ENCODE data around the gene PLXND1. TPM values are rescaled to one million over a fixed set of nuclear protein-coding genes. Genes with fewer than 3 reads are reported as not detected.

Gene PLXND1
- total RNA-seq, 1 donor from 2014 or later: 1,753 TPM

- Mint-ChIP-seq H3K4me3 (ENCODE audit: unreplicated experiment) (peak overlapping the region; percentile 58), H3K36me3 (ENCODE audit: low read depth, unreplicated experiment) (peaks cover 50% of the 10 kb centered on the region), H3K4me1 (ENCODE audit: unreplicated experiment) (peaks cover 47% of the 10 kb centered on the region), H3K27ac (ENCODE audit: unreplicated experiment) (peak overlapping the region; percentile 69), H3K27me3 (ENCODE audit: unreplicated experiment) (peaks cover 64% of the 10 kb centered on the region), H3K9me3 (ENCODE audit: unreplicated experiment) (no peaks in the 10 kb centered on the region)
- no peak for TF ChIP-seq CTCF (IDR thresholded peaks at IDR 0.05; ENCODE audit: unreplicated experiment)
- no peak for DNase-seq (ENCODE audit: low spot score)
These were observed 53.3 kb downstream of the PLXND1 start for GRCh38 chr3:129553171-129553570.

- DNase-seq (ENCODE audit: low spot score): no peak
- H3K4me1 Mint-ChIP-seq (ENCODE audit: unreplicated experiment): peaks cover 41% of the 10 kb centered on the region
- H3K27me3 Mint-ChIP-seq (ENCODE audit: unreplicated experiment): peaks cover 61% of the 10 kb centered on the region
- peak overlapping the region; percentile 58 for H3K4me3 Mint-ChIP-seq (ENCODE audit: unreplicated experiment)
- H3K27ac Mint-ChIP-seq (ENCODE audit: unreplicated experiment): peak overlapping the region; percentile 69
- H3K36me3 Mint-ChIP-seq (ENCODE audit: low read depth, unreplicated experiment): peaks cover 44% of the 10 kb centered on the region
- TF ChIP-seq CTCF (IDR thresholded peaks at IDR 0.05; ENCODE audit: unreplicated experiment): no peak
- H3K9me3 Mint-ChIP-seq (ENCODE audit: unreplicated experiment): no peaks in the 10 kb centered on the region
These were observed 54.0 kb downstream of the PLXND1 start for GRCh38 chr3:129552287-129553050.

- H3K4me1 Mint-ChIP-seq (ENCODE audit: unreplicated experiment): peaks cover 40% of the 10 kb centered on the region
- peaks cover 54% of the 10 kb centered on the region for H3K27me3 Mint-ChIP-seq (ENCODE audit: unreplicated experiment)
- no peak overlapping the region for H3K4me3 Mint-ChIP-seq (ENCODE audit: unreplicated experiment)
- H3K36me3 Mint-ChIP-seq (ENCODE audit: low read depth, unreplicated experiment): peaks cover 31% of the 10 kb centered on the region
- peak overlapping the region; percentile 70 for H3K27ac Mint-ChIP-seq (ENCODE audit: unreplicated experiment)
- DNase-seq (ENCODE audit: low spot score): no peak
- no peaks in the 10 kb centered on the region for H3K9me3 Mint-ChIP-seq (ENCODE audit: unreplicated experiment)
- TF ChIP-seq CTCF (IDR thresholded peaks at IDR 0.05; ENCODE audit: unreplicated experiment): no peak
These were observed 56.7 kb downstream of the PLXND1 start for GRCh38 chr3:129549805-129550204.

- Mint-ChIP-seq H3K36me3 (ENCODE audit: low read depth, unreplicated experiment) (peaks cover 25% of the 10 kb centered on the region), H3K27me3 (ENCODE audit: unreplicated experiment) (peaks cover 50% of the 10 kb centered on the region), H3K27ac (ENCODE audit: unreplicated experiment) (peak overlapping the region; percentile 27), H3K4me3 (ENCODE audit: unreplicated experiment) (peak overlapping the region; percentile 34), H3K4me1 (ENCODE audit: unreplicated experiment) (peaks cover 41% of the 10 kb centered on the region), H3K9me3 (ENCODE audit: unreplicated experiment) (no peaks in the 10 kb centered on the region)
- TF ChIP-seq CTCF (IDR thresholded peaks at IDR 0.05; ENCODE audit: unreplicated experiment): no peak
- DNase-seq (ENCODE audit: low spot score): no peak
These were observed 57.3 kb downstream of the PLXND1 start for GRCh38 chr3:129549006-129549800.
